Choroid plexus epithelial cell (primary cell): ENCODE results near the gene DDX42.

ENCODE experiments used
- DNase-seq: peaks from one replicate; pipeline ENCODE4 v3.0.0-alpha.2; 2010; ENCODE audit warnings: low read depth
- H3K4me3 ChIP-seq: 2 replicates; pipeline ENCODE4 v1.5.1; 2011; ENCODE audit warnings: low read depth, mild to moderate bottlenecking, control low read depth, low read length, moderate library complexity
- TF ChIP-seq, protein P1 (sequence below): conservative IDR thresholded peaks from 2 replicates; pipeline ENCODE4 v1.5.1; 2011; ENCODE audit warnings: low read depth, mild to moderate bottlenecking, control low read depth, inconsistent platforms, low read length, moderate library complexity

The DDX42 gene

DNA sequence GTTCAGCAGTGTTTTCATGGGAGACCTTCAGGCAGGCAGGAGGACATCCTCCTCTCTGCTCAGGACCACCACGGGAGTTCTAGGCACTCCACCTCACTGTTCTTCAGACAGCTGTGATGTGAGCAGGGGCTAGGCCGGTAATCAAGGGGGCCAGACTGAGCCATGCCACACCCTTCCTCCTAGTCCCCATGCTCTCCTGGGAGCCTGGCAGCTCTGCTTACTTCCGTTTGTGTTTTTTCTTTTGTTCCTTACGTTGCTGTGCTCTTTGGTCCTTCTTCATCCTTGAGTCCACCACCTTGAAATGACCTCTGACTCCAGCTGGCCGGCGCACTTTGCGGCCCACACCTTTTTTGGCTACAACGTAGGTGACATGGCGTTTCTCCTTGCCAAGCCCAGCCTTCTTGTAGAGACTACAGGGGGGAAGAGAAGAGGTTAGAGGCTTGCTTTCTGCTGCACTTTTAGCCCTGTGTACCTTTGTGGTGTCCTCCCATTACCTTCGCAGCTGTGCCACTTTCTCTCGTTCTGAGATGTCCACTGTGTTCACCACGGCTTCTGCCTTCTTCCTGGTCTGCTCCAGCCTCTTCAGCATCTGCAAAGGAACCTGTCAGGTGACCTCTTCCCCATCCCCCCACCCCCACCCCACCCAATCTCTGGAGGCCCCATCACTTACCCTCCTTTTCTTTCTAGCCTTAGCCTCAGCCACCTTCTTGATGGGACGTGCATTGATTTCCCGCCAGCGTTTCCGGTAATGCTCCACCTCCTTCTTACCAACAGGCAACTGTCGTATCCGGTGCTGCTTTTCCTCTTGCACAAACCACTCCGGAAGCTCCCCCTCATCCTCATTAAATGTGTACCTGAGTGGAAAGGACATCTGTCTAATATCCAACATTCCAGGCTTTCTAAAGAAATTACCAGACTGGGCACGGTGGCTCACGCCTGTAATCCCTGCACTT is 45.9 kb downstream of the DDX42 start:
- no peak overlapping the region for H3K4me3 ChIP-seq
- no peak for DNase-seq
- TF ChIP-seq, protein P1, sequence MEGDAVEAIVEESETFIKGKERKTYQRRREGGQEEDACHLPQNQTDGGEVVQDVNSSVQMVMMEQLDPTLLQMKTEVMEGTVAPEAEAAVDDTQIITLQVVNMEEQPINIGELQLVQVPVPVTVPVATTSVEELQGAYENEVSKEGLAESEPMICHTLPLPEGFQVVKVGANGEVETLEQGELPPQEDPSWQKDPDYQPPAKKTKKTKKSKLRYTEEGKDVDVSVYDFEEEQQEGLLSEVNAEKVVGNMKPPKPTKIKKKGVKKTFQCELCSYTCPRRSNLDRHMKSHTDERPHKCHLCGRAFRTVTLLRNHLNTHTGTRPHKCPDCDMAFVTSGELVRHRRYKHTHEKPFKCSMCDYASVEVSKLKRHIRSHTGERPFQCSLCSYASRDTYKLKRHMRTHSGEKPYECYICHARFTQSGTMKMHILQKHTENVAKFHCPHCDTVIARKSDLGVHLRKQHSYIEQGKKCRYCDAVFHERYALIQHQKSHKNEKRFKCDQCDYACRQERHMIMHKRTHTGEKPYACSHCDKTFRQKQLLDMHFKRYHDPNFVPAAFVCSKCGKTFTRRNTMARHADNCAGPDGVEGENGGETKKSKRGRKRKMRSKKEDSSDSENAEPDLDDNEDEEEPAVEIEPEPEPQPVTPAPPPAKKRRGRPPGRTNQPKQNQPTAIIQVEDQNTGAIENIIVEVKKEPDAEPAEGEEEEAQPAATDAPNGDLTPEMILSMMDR, result no peak

DNA sequence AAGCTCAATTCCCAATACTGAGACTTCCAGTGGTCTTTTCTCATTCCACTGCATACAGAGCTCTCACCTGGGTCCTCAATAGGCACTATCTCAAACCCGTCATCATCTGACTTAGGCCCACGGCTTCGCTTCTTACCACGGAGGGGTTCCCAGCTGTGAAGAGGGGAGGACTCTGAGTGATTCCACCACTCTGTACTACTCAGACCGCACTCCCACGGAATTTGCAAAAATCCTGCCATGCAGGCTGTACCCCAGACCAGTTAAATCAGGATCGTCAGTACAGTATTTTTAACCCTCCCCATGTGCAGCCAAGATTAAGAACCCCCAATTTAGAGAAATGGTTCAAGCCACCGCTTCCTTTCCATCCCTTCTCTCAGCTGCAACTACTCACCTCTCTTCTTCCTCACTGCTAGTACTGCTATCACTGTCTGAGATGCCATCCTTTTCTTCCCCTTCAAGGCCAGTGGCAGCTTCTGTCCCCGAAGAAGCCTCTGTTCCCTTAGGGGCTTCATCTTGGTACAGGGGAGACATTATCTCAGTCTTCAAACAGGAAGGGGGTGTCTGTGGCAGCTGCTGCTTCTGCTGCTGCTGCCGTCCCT is 47.1 kb downstream of the DDX42 start:
- no peak overlapping the region for H3K4me3 ChIP-seq
- no peak for DNase-seq
- TF ChIP-seq, protein P1, result no peak

DNA sequence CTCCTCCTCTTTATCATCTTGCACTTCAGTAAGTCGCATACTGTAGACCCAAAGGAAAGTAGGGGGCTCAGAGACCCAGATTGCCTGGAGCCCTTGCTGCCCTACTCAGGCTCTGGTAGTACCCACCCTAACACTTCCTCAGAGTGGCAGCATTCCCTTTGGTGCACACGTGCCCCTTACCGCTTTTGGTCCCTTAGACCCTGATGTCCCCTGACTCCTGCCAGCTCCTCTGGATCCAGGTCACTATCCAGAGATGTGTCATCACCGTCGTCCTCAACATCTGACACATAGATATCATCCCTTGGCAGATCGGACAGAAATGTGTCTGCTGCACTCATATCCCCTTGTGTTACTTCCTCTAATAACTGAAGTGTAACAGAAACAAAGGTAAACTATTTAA is 47.8 kb downstream of the DDX42 start:
- TF ChIP-seq, protein P1, result no peak
- no peak for DNase-seq

DNA sequence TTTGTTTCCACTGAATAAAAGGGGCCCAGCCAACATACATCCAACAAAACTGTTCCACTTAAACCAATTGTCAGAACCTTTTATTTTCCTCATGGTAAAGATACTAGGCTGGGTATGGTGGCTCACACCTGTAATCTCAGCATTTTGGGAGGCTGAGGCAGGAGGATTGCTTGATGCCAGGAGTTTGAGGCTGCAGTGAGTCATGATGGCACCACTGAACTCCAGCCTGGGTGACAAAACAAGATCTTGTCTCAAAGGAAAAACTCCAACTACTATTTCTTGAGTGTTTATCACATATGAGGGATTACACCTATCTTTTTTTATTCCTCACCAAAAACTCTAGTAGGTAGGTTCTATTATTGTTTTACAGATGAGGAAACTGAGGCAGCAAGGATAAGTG is 48.6 kb downstream of the DDX42 start:
- H3K4me3 ChIP-seq, result no peak overlapping the region
- DNase-seq, result no peak
- TF ChIP-seq, protein P1, result no peak

More for the DNA sequence above, 47.8 kb downstream of the DDX42 start:
- no peak overlapping the region for H3K4me3 ChIP-seq

DNA sequence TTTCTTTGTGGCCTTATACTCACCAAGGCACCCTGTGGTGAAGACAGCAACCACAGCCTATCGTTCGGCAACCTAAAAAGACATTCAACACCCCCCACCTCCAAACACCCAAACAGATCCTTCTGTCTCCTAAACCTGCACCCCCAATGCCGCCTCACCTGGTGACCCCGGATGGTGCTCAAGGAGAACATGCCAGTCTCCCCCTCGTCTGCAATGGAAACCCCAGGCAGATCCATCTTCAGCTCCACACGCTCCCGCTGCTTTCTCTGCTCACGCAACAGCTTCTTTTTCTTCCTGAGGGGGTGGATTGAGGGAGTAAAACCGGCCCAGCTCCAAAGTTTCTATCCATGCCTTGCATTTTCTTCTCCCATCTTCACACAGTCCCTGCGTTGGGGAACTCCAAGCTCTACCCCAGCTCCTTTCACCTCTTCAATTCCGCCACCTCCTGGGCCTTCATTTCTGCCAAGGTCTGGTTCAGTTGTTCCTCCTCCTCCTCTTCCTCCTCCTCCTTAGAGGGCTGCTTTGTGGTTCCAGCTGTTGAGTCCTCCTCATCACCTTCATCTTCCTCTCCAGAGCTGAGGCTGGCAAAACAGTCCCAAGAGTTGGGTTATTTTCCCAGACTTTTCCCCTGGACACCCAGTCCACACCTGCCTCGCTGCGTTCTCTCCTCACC is 49.8 kb downstream of the DDX42 start:
- DNase-seq, result no peak
- H3K4me3 ChIP-seq, result no peak overlapping the region
- TF ChIP-seq, protein P1, result no peak

DNA sequence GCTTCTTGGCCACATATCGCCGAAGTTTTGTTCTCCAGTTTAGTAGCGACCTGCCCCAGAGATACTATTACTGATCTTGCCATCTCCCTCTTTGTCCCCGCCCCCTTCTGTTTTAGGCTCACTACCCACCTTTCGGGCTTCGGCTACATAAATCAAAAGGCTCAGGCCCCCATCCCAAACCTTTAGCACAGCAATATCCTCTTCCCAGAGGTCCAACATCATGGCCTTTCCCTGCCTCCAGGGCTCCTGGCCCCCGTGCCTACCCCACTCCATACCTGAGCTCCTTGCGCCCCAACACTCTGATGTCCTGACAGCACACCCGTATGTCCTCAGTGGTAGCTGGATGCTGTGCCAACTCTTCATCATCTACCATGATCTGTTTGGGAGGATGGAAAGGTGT is 50.4 kb downstream of the DDX42 start:
- TF ChIP-seq, protein P1, result no peak
- DNase-seq, result no peak
- H3K4me3 ChIP-seq, result no peak overlapping the region
